Measurements from ENCODE around the gene KLF12. TPM values are rescaled to one million over a fixed set of nuclear protein-coding genes. Genes with fewer than 3 reads are reported as not detected.

KLF12 gene
- total and polyA plus RNA-seq, 2 experiments from 2014 or later = 6.4 to 7.7 TPM

DNA sequence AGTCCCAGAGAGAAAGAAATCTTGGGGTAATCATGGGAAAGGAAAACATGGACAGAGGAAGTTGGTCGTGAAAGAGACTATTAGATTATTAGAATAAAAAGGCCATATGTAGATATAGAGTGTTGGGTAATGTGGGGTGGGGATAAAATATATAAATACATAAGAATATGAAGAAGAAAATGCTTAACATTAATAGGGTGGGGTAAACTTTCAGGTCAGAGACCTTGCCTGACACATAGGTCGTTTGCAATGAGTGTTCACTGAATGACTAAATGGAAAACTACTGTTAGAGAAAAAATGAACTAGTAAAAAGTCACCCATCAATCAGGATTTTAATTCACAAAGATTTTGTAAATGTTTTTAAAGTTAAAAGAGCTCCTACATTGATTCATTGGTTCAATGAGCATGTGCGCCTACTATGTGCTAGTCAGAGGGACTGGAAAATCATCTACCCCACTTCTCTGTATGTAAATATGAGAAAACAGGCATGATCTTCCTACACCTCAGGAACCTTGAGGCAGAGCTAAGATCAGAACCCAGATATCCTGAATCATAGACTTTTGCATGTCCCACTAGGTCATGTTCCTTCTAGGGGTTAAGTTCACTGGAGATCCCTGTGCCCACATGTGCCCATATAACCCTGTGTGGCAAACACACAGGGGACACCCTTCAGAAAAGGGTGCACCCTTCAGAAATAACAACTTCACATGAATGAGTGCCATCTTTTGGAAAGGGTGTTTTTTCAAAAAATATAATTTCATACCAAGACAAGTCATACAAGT, 24.6 kb upstream of the KLF12 start (continued):
- TF ChIP-seq, protein P1, sequence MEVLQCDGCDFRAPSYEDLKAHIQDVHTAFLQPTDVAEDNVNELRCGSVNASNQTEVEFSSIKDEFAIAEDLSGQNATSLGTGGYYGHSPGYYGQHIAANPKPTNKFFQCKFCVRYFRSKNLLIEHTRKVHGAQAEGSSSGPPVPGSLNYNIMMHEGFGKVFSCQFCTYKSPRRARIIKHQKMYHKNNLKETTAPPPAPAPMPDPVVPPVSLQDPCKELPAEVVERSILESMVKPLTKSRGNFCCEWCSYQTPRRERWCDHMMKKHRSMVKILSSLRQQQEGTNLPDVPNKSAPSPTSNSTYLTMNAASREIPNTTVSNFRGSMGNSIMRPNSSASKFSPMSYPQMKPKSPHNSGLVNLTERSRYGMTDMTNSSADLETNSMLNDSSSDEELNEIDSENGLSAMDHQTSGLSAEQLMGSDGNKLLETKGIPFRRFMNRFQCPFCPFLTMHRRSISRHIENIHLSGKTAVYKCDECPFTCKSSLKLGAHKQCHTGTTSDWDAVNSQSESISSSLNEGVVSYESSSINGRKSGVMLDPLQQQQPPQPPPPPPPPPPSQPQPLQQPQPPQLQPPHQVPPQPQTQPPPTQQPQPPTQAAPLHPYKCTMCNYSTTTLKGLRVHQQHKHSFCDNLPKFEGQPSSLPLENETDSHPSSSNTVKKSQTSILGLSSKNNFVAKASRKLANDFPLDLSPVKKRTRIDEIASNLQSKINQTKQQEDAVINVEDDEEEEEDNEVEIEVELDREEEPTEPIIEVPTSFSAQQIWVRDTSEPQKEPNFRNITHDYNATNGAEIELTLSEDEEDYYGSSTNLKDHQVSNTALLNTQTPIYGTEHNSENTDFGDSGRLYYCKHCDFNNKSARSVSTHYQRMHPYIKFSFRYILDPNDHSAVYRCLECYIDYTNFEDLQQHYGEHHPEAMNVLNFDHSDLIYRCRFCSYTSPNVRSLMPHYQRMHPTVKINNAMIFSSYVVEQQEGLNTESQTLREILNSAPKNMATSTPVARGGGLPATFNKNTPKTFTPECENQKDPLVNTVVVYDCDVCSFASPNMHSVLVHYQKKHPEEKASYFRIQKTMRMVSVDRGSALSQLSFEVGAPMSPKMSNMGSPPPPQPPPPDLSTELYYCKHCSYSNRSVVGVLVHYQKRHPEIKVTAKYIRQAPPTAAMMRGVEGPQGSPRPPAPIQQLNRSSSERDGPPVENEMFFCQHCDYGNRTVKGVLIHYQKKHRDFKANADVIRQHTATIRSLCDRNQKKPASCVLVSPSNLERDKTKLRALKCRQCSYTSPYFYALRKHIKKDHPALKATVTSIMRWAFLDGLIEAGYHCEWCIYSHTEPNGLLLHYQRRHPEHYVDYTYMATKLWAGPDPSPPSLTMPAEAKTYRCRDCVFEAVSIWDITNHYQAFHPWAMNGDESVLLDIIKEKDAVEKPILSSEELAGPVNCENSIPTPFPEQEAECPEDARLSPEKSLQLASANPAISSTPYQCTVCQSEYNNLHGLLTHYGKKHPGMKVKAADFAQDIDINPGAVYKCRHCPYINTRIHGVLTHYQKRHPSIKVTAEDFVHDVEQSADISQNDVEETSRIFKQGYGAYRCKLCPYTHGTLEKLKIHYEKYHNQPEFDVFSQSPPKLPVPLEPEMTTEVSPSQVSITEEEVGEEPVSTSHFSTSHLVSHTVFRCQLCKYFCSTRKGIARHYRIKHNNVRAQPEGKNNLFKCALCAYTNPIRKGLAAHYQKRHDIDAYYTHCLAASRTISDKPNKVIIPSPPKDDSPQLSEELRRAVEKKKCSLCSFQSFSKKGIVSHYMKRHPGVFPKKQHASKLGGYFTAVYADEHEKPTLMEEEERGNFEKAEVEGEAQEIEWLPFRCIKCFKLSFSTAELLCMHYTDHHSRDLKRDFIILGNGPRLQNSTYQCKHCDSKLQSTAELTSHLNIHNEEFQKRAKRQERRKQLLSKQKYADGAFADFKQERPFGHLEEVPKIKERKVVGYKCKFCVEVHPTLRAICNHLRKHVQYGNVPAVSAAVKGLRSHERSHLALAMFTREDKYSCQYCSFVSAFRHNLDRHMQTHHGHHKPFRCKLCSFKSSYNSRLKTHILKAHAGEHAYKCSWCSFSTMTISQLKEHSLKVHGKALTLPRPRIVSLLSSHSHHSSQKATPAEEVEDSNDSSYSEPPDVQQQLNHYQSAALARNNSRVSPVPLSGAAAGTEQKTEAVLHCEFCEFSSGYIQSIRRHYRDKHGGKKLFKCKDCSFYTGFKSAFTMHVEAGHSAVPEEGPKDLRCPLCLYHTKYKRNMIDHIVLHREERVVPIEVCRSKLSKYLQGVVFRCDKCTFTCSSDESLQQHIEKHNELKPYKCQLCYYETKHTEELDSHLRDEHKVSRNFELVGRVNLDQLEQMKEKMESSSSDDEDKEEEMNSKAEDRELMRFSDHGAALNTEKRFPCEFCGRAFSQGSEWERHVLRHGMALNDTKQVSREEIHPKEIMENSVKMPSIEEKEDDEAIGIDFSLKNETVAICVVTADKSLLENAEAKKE (CRISPR knock-in tag; IDR thresholded peaks at IDR 0.05) = no peak
- TF ChIP-seq EZH2 (IDR thresholded peaks at IDR 0.05; ENCODE audit: low read depth, unreplicated experiment) (no peak), ZNF114 (CRISPR knock-in tag; IDR thresholded peaks at IDR 0.05) (no peak), JUNB (IDR thresholded peaks at IDR 0.05; ENCODE audit: unreplicated experiment) (no peak), CREB1 (CRISPR knock-in tag; IDR thresholded peaks at IDR 0.05; ENCODE audit: low read depth) (no peak)
- TF ChIP-seq, protein P2, sequence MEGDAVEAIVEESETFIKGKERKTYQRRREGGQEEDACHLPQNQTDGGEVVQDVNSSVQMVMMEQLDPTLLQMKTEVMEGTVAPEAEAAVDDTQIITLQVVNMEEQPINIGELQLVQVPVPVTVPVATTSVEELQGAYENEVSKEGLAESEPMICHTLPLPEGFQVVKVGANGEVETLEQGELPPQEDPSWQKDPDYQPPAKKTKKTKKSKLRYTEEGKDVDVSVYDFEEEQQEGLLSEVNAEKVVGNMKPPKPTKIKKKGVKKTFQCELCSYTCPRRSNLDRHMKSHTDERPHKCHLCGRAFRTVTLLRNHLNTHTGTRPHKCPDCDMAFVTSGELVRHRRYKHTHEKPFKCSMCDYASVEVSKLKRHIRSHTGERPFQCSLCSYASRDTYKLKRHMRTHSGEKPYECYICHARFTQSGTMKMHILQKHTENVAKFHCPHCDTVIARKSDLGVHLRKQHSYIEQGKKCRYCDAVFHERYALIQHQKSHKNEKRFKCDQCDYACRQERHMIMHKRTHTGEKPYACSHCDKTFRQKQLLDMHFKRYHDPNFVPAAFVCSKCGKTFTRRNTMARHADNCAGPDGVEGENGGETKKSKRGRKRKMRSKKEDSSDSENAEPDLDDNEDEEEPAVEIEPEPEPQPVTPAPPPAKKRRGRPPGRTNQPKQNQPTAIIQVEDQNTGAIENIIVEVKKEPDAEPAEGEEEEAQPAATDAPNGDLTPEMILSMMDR (conservative IDR thresholded peaks at IDR 0.05; ENCODE audit: low read depth in 2 of 2) = no peak

DNA sequence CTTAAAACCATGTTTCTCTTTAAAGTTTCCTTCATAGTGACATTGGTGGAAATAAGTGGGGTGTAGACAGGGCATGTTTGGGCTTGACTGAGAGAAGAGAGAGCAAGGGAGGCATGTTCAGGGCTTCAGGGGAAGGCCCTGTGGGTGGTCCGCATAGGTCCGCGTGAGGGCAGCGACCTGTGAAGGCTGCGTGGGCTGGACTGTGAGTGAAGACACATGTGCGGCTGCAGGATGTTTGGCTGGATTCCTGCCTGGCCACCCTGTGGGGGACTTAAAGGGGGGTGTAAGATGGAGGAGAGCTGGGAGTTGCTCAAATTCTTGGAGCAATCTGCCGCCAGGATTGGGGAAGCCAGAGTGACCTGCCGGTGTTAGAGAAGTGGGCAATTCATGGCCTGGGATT, 23.8 kb upstream of the KLF12 start:
- no peaks in the 10 kb centered on the region for H3K79me2 ChIP-seq (replicated peaks; ENCODE audit: insufficient read depth)
- no peaks in the 10 kb centered on the region for H3K9me2 ChIP-seq (ENCODE audit: insufficient read depth)
- H3K4me2 ChIP-seq = no peak overlapping the region
- TF ChIP-seq CREB1 (CRISPR knock-in tag; IDR thresholded peaks at IDR 0.05; ENCODE audit: low read depth) (no peak), NANOG (IDR thresholded peaks at IDR 0.05; ENCODE audit: borderline replicate concordance) (no peak)
- TF ChIP-seq, protein P3, sequence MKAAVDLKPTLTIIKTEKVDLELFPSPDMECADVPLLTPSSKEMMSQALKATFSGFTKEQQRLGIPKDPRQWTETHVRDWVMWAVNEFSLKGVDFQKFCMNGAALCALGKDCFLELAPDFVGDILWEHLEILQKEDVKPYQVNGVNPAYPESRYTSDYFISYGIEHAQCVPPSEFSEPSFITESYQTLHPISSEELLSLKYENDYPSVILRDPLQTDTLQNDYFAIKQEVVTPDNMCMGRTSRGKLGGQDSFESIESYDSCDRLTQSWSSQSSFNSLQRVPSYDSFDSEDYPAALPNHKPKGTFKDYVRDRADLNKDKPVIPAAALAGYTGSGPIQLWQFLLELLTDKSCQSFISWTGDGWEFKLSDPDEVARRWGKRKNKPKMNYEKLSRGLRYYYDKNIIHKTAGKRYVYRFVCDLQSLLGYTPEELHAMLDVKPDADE (IDR thresholded peaks at IDR 0.05) = no peak
- H3K27ac ChIP-seq (ENCODE audit: low read depth) = no peak overlapping the region
- Mint-ChIP-seq H3K27ac (no peak overlapping the region), H3K9me3 (no peaks in the 10 kb centered on the region), H3K4me1 (peaks cover 4% of the 10 kb centered on the region; the same call in 2 of the 3 replicates), H3K27me3 (ENCODE audit: insufficient read depth, low read depth, poor library complexity) (no peaks in the 10 kb centered on the region), H3K36me3 (ENCODE audit: low read depth) (no peaks in the 10 kb centered on the region), H3K4me3 (no peak overlapping the region)
- peaks cover 3% of the 10 kb centered on the region; the same call in 1 of the 2 replicates for H3K4me1 ChIP-seq (ENCODE audit: insufficient read depth)
- H3F3A ChIP-seq (replicated peaks; ENCODE audit: low read depth) = no peaks in the 10 kb centered on the region
- no peaks in the 10 kb centered on the region for H4K20me1 ChIP-seq (replicated peaks; ENCODE audit: insufficient read depth)
- DNase-seq (ENCODE audit: low spot score) (no peak), ATAC-seq (no peak)
- no peaks in the 10 kb centered on the region for H3K27me3 ChIP-seq (ENCODE audit: insufficient read depth)
- H2AFZ ChIP-seq = peak overlapping the region; percentile 69
- H3K4me3 ChIP-seq = no peak overlapping the region
- H3K36me3 ChIP-seq (ENCODE audit: insufficient read depth) = no peaks in the 10 kb centered on the region

All from GM23338 (cell line).